ENCODE data around the gene C1GALT1. TPM values are rescaled to one million over a fixed set of nuclear protein-coding genes. Genes with fewer than 3 reads are reported as not detected.

The C1GALT1 gene
- total and polyA plus RNA-seq, 2 donors (not counting 3 experiments of a cell fraction or from before 2014, with no cell fraction given) = 18.3 to 31.1 TPM

DNA sequence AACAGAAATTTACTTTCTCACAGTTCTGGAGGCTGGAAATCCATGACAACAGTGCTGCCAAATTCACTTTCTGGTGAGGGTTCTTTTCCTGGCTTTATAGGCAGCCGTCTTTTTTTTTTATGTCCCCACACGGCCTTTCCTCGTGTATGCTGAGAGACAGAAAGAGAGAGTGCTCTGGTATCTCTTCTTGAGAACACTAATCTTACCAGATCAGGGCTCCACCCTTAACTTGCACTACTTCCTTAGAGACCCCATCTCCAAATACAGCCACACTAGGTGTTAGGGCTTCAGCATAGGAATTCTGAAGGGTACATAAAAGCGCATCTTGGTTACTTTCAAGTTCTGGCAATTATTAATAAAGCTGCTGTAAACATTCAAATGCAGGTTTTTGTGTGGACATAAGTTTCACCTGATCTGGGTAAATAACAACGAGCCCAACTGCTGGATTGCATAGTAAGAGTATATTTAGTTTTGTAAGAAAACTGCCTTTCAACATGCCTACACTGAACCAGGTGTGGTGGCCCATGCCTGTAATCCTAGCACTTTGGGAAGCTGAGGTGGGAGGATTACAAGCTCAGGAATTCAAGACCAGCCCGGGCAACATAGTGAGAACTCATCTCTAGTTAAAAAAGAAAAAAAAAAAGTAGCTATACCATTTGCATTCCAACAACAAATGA lies 8.2 kb upstream of the C1GALT1 start:
- POLR2A ChIA-PET = no interaction called here
- H3K9ac ChIP-seq (replicated peaks; ENCODE audit: extremely low read depth, insufficient read depth, low read length) = no peak overlapping the region
- H3K79me2 ChIP-seq (ENCODE audit: control insufficient read depth, insufficient read depth, low read length) = no peaks in the 10 kb centered on the region
- H3K4me3 ChIP-seq (replicated peaks in 1 of 3; ENCODE audit: insufficient read depth in 1 of 3, low read depth in 1 of 3, low read length in 3 of 3) = no peak overlapping the region
- CTCF ChIA-PET = interaction anchor here (1.2 kb wide), 1 partner anchor 70 kb away, joined by 4 read pairs; no protein-coding TSS in a partner anchor
- no peaks in the 10 kb centered on the region for H3K9me1 ChIP-seq (replicated peaks; ENCODE audit: control insufficient read depth, extremely low read depth, insufficient read depth, low read length)
- no peaks in the 10 kb centered on the region for H4K20me1 ChIP-seq (replicated peaks; ENCODE audit: control insufficient read depth, extremely low read depth, insufficient read depth, low read length)
- H3K27ac ChIP-seq (ENCODE audit: insufficient read depth, low read depth, low read length) = no peak overlapping the region
- H3K4me2 ChIP-seq (ENCODE audit: insufficient read depth, low read length) = no peak overlapping the region
- H3K4me1 ChIP-seq (ENCODE audit: control insufficient read depth, extremely low read depth, insufficient read depth, low read length) = peaks cover 20% of the 10 kb centered on the region
- H3K9me3 ChIP-seq (replicated peaks; ENCODE audit: control insufficient read depth, insufficient read depth, low read length) = no peaks in the 10 kb centered on the region
- H3K36me3 ChIP-seq (ENCODE audit: control insufficient read depth in 2 of 2, extremely low read depth in 1 of 2, insufficient read depth in 2 of 2, low read length in 2 of 2) = no peaks in the 10 kb centered on the region
- no peaks in the 10 kb centered on the region for H3K27me3 ChIP-seq (ENCODE audit: control insufficient read depth in 2 of 2, insufficient read depth in 2 of 2, low read length in 2 of 2)
- no peak overlapping the region for H2AFZ ChIP-seq (ENCODE audit: low read depth, low read length)
- dilution Hi-C loops (cut with MboI; ENCODE audit: extremely low pct_ligation_motif_present, low sequenced_read_pairs) = no loop called here
- no TSS peak for BruUV-seq (replicated peaks)
- FAIRE-seq (no peak), DNase-seq (ENCODE audit: low read depth, low spot score) (no peak)
- TF ChIP-seq, protein P1, sequence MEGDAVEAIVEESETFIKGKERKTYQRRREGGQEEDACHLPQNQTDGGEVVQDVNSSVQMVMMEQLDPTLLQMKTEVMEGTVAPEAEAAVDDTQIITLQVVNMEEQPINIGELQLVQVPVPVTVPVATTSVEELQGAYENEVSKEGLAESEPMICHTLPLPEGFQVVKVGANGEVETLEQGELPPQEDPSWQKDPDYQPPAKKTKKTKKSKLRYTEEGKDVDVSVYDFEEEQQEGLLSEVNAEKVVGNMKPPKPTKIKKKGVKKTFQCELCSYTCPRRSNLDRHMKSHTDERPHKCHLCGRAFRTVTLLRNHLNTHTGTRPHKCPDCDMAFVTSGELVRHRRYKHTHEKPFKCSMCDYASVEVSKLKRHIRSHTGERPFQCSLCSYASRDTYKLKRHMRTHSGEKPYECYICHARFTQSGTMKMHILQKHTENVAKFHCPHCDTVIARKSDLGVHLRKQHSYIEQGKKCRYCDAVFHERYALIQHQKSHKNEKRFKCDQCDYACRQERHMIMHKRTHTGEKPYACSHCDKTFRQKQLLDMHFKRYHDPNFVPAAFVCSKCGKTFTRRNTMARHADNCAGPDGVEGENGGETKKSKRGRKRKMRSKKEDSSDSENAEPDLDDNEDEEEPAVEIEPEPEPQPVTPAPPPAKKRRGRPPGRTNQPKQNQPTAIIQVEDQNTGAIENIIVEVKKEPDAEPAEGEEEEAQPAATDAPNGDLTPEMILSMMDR (IDR thresholded peaks at IDR 0.05; ENCODE audit: extremely low read depth in 1 of 2, insufficient read depth in 1 of 2, low read depth in 1 of 2, low read length in 2 of 2) = no peak
- TF ChIP-seq, protein P2, sequence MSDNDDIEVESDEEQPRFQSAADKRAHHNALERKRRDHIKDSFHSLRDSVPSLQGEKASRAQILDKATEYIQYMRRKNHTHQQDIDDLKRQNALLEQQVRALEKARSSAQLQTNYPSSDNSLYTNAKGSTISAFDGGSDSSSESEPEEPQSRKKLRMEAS (IDR thresholded peaks at IDR 0.05; ENCODE audit: insufficient read depth, insufficient read length) = no peak
- TF ChIP-seq FOS (IDR thresholded peaks at IDR 0.05; ENCODE audit: borderline replicate concordance, insufficient read depth, low read length) (no peak), GATA2 (IDR thresholded peaks at IDR 0.05; ENCODE audit: insufficient read depth, insufficient read length, low read depth, low read length) (no peak), EZH2 (IDR thresholded peaks at IDR 0.05; ENCODE audit: borderline replicate concordance, low read depth, low read length, severe bottlenecking) (no peak), MYC (IDR thresholded peaks at IDR 0.05; ENCODE audit: low read depth, low read length) (no peak), POLR2AphosphoS5 (IDR thresholded peaks at IDR 0.05; ENCODE audit: insufficient read depth, low read depth, low read length) (no peak), JUN (IDR thresholded peaks at IDR 0.05; ENCODE audit: borderline replicate concordance, insufficient read depth, insufficient read length, low read depth) (no peak), POLR2A (IDR thresholded peaks at IDR 0.05; ENCODE audit: low read depth, low read length) (no peak)
- intact Hi-C loops (cut with micrococcal nuclease) = no loop called here

Data from endothelial cell of umbilical vein (primary cell).